K562 (cell line): ENCODE results near the gene SLC22A4. TPM values are rescaled to one million over a fixed set of nuclear protein-coding genes. Genes with fewer than 3 reads are reported as not detected.

Source experiments
- MYNN ChIP-seq, 2 experiments: sonication (generic); formaldehyde crosslinking in 1 of 2; IDR thresholded peaks; 2 replicates each; pipeline versions ENCODE4 v1.5.0 to v1.6.1; 2016 to 2020; ENCODE audit warnings: antibody characterized with exemption in 1 of 2, missing genetic modification reagents in 1 of 2
- PCBP2 ChIP-seq: fragments of 200-400 bp; formaldehyde crosslinking; IDR thresholded peaks from 2 replicates; pipeline ENCODE4 v1.6.1; 2018; ENCODE audit warnings: low read length, low read depth, mild to moderate bottlenecking, moderate library complexity; ENCODE audit not compliant: poor library complexity, severe bottlenecking
- RAD21 ChIP-seq, 2 experiments: fragments of 250-450 bp in 1 of 2; fragments of 450-650 bp in 1 of 2; sonication (Bioruptor Pico) in 1 of 2; formaldehyde crosslinking in 1 of 2; IDR thresholded peaks in 1 of 2; conservative IDR thresholded peaks in 1 of 2; 2 replicates each; pipeline versions ENCODE4 v1.4.0 to v1.8.0; 2020 to 2022; ENCODE audit warnings: mild to moderate bottlenecking in 2 of 2, moderate library complexity in 1 of 2
- STAG1 ChIP-seq: sonication (generic); formaldehyde crosslinking; IDR thresholded peaks from 2 replicates; pipeline ENCODE4 v1.5.0; 2020; ENCODE audit warnings: missing genetic modification reagents, borderline replicate concordance
- polyA plus RNA-seq, 8 experiments: library from polyadenylated mRNA; depleted of rRNA in 4 of 8; stranded (reverse) in 5 of 8; unstranded in 3 of 8; fragments of >200 nt; fragmentation: Nextera tagmentation in 2 of 8; fragmentation: Illumina TruSeq in 1 of 8; extraction: Ambion mirVana in 2 of 8; extraction: Trizol in 1 of 8; gene quantifications; 2 replicates each; pipeline versions ENCODE4 v1.2.1 to v1.2.3, GENCODE V29; 2011 to 2014; ENCODE audit warnings: inconsistent platforms in 1 of 8, missing spikeins in 1 of 8
- total RNA-seq, 7 experiments: library from RNA; depleted of rRNA in 6 of 7; stranded (reverse); fragments of >200 nt in 6 of 7; fragmentation: Illumina TruSeq in 2 of 7; extraction: Trizol in 2 of 7; gene quantifications; 2 replicates each; pipeline versions ENCODE4 v1.2.1 to v1.2.3, GENCODE V29; 2011 to 2021; ENCODE audit warnings: low replicate concordance in 1 of 7
- TF ChIP-seq, protein P1 (sequence below), 2 experiments: fragments of 450-650 bp; formaldehyde crosslinking in 1 of 2; IDR thresholded peaks; 2 replicates each; pipeline versions ENCODE4 v1.4.0 to v1.6.1; 2014 to 2020; ENCODE audit warnings: mild to moderate bottlenecking in 2 of 2, borderline replicate concordance in 1 of 2, low read depth in 1 of 2
- TF ChIP-seq, protein P2 (sequence below): sonication (generic); formaldehyde crosslinking; IDR thresholded peaks from 2 replicates; pipeline ENCODE4 v1.8.0; 2022; ENCODE audit warnings: missing genetic modification reagents, mild to moderate bottlenecking, borderline replicate concordance

Gene SLC22A4
- total and polyA plus RNA-seq, 9 of the 15 experiments (the other 6 are each of a cell fraction or from before 2014, with no cell fraction given): 2.7 to 9.5 (median 6.2) TPM

DNA sequence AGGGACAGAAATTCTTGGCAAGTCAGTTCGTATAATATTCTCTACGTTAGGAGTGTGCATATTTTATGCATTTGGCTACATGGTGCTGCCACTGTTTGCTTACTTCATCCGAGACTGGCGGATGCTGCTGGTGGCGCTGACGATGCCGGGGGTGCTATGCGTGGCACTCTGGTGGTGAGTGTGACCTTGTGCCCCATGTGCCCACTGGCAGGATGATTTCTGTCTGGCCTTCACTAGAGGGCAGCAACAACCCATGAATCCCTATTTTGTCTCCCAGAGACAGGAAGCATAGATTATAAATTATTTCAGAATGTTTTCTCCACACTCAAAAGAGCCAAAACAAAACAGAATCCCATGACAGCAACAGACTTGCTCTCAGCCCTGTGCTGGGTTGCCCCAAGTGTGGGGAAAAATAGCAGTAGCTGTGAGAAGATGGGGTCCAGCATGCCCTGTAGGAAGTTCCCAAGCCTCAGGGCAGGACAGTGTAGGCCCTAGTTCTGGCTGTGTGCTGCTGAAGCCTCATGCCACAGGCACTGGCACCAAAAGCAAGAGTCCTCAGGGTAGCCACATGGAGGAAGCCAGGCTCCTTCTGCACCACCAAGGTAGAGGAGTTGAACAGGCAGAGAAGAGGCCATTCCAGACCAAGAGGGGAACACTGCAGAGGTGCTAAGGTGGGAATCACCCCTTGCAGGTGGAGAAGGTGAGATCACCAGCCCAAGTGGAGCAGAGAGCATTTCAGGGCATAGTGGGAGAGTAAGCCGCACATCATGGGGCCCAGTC is 91.3 kb downstream of the SLC22A4 start (continued):
- TF ChIP-seq, protein P1, sequence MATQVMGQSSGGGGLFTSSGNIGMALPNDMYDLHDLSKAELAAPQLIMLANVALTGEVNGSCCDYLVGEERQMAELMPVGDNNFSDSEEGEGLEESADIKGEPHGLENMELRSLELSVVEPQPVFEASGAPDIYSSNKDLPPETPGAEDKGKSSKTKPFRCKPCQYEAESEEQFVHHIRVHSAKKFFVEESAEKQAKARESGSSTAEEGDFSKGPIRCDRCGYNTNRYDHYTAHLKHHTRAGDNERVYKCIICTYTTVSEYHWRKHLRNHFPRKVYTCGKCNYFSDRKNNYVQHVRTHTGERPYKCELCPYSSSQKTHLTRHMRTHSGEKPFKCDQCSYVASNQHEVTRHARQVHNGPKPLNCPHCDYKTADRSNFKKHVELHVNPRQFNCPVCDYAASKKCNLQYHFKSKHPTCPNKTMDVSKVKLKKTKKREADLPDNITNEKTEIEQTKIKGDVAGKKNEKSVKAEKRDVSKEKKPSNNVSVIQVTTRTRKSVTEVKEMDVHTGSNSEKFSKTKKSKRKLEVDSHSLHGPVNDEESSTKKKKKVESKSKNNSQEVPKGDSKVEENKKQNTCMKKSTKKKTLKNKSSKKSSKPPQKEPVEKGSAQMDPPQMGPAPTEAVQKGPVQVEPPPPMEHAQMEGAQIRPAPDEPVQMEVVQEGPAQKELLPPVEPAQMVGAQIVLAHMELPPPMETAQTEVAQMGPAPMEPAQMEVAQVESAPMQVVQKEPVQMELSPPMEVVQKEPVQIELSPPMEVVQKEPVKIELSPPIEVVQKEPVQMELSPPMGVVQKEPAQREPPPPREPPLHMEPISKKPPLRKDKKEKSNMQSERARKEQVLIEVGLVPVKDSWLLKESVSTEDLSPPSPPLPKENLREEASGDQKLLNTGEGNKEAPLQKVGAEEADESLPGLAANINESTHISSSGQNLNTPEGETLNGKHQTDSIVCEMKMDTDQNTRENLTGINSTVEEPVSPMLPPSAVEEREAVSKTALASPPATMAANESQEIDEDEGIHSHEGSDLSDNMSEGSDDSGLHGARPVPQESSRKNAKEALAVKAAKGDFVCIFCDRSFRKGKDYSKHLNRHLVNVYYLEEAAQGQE (IDR thresholded peaks at IDR 0.05; ENCODE audit: borderline replicate concordance): peak; percentile 53
- TF ChIP-seq, protein P1 (CRISPR knock-in tag; IDR thresholded peaks at IDR 0.05; ENCODE audit: low read depth): no peak
- peak; percentile 72 to 75 for TF ChIP-seq RAD21 (CRISPR knock-in tag; conservative IDR thresholded peaks at IDR 0.05 in 1 of 2, IDR thresholded peaks at IDR 0.05 in 1 of 2)
- TF ChIP-seq STAG1 (CRISPR knock-in tag): peak; percentile 55; the same call in 1 of the 2 replicates
- no peak for TF ChIP-seq PCBP2
- TF ChIP-seq MYNN (IDR thresholded peaks at IDR 0.05): peak; percentile 84
- TF ChIP-seq MYNN (CRISPR knock-in tag; IDR thresholded peaks at IDR 0.05): no peak
- TF ChIP-seq, protein P2, sequence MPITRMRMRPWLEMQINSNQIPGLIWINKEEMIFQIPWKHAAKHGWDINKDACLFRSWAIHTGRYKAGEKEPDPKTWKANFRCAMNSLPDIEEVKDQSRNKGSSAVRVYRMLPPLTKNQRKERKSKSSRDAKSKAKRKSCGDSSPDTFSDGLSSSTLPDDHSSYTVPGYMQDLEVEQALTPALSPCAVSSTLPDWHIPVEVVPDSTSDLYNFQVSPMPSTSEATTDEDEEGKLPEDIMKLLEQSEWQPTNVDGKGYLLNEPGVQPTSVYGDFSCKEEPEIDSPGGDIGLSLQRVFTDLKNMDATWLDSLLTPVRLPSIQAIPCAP: no peak
